Measurements from ENCODE around the gene C2CD2.

GRCh38 chr21:41836166-41837015 is 117.4 kb downstream of the C2CD2 start:
- TF ChIP-seq CTCF (IDR thresholded peaks at IDR 0.05; ENCODE audit: low read depth, low read length), result no peak
- no peak for TF ChIP-seq EZH2phosphoT487 (IDR thresholded peaks at IDR 0.05; ENCODE audit: low read depth)
